NOMO-1 treated with DMSO at 0.1 percent for 48 hours (cell line): ENCODE measurements around the gene MINK1.

ENCODE experiments used
- DNase-seq: peaks from one replicate; lab custom pipeline; 2025; ENCODE audit not compliant: unreplicated experiment; lab: John Stamatoyannopoulos, UW

The MINK1 gene

DNA sequence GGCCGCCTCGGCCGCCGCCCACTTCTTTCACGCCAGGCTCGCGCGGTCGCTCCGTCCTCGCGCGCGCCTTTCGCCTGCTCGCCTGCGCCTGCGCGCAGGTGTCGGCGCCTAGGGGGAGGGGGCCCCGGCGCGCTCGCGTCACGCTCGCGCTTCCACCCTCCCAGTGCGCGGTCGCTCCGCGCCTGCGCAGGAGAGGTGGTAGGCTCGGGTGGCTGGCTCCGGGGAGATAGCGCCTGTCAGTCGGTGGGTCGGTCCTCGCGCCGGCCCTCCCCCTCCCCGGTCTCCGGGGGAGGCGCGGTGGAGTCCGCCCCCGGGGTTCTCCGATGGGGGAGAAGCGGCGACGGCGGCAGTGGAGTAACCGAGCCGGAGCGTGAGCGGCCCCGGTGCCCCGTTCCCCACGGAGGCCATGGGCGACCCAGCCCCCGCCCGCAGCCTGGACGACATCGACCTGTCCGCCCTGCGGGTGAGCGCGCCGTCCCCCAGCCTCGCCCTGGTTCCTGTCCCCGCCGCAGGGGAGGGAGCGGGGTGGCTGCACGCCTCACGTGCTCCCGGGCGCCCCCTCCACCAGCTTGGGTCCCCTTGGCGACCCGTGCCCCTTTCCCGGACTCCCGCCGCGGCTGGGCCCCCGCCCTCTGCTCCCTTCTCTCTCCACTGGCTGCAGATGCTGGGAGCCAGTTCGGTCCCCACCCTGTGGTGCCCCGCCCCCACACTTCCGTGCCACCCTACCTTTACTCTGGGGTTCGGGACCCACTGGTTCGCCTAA is at the start of gene MINK1:
TSS of gene MINK1 (plus strand) at position 163 of the 763 bp plus-strand sequence. CDS start at position 407, 244 bp downstream.
- DNase-seq, result peak; percentile 82

DNA sequence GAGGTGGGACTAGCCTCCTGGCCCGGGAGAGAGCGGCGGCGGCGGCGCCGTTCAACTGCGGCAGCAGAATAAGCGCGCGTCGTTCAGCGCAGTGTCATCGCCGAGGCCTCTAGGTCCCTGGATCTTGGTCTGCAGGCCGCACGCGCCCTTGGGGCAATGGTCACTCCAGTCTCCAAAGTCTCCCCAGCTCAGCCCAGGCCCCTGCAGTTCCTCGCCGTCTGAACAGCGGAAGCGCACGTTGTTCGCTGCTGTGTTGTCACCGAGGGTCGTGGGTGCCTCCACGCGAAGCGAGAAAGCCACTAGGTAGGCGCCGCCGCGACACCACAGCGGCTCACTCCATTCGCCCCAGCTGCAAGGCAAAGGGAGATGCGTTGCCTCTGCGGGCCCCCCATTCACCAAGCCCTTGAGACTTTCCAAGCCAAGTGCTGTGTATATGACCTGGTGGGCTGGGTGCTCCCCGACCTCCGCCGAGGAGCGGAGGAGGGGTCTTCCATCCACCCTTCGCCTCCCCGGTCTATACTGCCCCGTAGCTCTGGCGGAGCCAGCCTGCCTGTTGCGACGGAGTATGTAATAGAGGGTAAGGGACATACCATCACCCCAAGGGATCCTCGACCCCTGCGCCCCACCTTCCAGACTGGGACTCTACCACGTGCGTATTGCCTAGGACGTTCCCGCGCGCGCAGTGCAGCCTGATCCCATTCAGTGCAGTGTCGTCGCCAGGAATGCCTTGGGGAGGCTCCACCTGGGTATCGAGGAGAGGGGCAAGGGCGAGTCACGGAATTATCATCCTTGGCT is 47.6 kb upstream of the MINK1 start:
- no peak for DNase-seq

DNA sequence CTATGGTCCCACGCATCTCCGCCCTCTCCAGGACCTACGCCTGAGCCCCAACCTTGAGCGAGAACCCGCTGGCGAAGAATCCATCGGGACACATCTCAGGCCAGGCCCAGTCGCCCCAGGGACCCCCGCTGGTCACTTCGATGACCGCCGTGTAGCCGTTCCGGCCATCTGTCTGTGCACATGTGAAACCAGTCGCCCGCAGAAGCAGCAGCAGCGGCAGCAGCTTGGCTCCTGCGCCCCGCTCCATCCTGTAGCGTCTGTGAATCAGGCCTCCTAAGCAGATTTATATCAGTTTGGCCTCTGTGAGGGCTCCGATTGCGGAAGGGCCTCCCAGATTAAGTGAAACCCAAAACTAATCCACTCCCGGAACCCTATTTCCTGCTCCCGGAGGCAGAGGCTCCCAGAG is 47.0 kb upstream of the MINK1 start, which contains the start of gene VMO1:
TSS of gene VMO1 (minus strand) at position 259 of the 406 bp plus-strand sequence. CDS start at position 247, 12 bp downstream.
- DNase-seq, result no peak

DNA sequence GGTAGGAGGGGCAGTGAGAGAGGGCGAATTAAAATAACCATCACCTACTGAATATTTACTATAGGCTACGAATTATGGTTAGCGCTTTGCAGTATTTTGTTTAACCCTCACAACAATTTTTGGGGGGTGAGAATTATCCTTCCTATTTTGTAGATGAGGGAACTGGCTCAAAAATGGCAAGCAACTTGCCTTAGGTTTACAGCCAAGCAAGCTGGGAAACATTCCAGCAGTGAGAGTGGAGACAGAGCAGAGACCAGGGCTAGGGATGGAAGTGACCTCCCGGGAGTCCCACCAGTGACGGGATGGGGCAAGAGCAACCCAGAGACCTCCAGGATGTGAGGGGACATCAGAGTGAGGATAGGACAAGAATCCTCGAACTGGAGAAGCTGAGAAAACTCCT is 46.6 kb upstream of the MINK1 start:
- DNase-seq, result no peak

DNA sequence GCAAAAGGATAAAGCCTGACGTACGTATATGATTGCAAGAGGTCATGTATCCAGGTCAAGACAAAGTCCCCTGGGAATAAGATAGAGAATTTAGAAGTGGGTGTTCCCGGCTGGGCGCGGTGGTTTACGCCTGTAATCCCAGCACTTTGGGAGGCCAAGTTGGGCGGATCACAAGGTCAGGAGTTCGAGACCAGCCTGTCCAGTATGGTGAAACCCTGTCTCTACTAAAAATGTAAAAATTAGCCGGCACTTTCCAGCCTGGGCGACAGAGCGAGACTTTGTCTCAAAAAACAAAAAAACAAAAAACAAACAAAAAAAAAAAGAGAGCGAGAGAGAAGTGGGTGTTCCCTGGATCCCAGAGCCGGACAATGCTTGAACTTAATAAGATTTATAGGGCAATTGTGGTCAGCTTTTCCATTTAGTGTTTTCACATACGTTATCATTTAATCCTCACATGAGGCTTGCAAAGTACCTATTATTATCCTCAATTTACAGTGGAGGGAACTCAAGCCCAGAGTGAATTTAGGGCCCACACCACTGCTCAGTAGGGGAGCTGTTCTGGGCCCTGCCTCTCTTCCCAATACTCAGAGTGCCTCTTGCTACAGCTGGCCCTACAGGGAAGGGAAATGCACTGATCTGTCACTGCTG is 44.9 kb upstream of the MINK1 start:
- DNase-seq, result no peak

DNA sequence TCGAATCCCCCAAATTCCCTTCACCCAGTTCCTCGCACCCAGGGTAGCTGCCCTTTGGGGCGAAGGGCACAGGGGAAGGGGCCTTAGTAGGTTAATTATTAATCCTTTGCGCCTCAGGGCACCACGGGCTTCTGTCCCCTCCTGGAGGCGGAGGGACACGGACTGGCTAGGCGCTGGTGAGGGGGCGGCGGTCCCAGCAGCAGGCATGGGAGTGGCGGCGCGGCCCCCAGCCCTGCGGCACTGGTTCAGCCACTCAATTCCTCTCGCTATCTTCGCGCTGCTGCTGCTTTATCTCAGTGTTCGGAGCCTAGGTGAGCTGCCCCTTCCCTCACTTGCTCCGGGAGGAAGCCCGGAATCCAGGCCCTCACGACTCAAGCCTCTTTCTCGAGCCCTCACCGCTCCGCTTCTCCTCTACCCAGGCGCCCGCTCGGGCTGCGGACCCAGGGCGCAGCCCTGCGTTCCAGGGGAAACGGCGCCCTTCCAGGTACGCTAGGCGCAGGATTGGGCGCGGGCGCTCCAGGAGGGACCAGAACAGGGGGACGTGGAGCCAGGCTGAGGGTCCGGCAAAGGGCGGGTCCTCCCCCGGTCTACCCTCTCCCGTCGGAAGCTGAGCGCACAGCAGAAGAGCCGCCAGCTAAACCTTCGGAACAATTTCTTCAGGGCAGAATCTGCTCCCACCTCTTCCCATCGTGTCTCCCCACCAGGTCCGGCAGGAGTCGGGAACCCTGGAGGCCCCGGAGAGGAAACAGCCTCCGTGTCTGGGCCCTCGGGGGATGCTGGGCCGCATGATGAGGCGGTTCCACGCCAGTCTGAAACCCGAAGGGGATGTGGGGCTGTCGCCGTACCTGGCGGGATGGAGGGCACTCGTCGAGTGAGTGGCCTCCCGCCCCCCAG is 44.1 kb upstream of the MINK1 start, which contains the start of gene GLTPD2:
TSS of gene GLTPD2 (plus strand) at position 158 of the 894 bp plus-strand sequence. CDS start at position 206, 48 bp downstream.
- no peak for DNase-seq

DNA sequence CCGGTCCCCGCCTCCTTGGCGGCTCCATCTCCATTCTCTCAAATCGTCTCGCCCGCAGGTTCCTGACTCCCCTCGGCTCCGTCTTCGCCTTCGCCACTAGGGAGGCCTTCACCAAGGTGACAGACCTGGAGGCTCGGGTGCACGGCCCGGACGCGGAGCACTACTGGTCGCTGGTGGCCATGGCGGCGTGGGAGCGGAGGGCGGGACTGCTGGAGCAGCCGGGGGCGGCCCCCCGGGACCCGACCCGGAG is 43.5 kb upstream of the MINK1 start:
- peak; percentile 62 for DNase-seq

DNA sequence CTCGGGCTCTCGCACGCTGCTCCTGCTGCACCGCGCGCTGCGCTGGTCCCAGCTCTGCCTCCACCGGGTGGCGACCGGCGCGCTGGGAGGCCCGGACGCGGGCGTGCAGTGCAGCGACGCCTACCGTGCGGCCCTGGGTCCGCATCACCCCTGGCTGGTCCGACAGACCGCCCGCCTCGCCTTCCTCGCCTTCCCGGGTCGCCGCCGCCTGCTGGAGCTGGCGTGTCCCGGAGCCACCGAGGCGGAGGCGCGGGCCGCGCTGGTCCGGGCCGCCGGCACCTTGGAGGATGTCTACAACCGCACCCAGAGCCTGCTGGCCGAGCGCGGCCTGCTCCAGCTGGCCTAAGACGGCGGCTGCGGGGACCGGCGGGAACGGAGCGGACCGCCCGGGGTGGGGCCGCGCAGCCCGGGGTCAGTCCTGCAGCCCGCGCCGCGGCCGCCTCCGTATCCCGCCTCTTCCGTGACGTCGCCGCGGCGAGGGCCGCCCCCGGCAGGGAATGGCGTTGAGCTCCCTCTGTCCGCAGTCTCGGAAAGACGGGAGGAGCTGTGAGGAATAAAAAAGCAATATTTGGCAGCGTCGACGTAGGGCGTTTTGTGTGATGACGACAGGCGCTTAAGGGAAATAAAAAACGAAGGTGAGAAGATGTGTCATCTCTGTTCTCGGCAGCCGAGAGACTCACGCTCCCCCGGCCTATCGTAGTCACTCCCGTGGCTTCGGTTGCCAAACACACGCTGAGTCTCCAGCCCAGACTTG is 43.0 kb upstream of the MINK1 start:
- peak; percentile 74 for DNase-seq

DNA sequence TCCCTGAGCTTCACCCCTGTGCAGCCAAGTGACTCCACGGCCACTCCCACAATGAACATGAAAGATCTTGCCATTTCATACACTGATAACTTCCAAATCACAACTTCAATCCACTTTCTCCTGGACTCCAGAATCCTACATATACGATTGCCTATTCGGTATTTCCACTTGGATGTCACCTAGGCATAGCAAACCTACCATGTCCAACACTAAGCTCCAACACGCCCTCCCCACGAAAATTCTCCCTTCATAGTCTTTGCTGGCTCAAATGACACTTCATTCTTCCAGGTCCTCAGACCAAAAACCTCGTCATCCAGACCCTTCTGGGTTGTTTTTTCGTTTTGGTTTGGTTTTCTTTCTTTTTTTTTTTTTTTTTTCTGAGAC is 42.4 kb upstream of the MINK1 start:
- no peak for DNase-seq

DNA sequence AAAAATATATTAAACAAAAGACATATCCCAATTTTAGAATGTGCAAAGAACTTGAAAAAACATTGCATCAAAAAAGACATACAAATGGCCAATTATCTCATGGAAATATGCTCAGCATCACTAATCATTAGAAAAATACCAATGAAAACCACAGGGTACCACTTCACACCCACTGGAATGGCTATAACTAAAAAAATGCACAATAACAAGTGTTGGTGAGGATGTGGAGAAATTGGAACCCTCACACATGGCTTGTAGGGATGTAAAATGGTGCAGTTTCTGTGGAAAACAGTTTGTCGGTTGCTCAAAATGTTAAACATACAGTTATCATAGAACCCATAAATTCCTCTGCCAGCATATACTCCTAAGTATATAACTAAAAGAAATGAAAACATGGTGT is 38.0 kb upstream of the MINK1 start:
- DNase-seq, result no peak

DNA sequence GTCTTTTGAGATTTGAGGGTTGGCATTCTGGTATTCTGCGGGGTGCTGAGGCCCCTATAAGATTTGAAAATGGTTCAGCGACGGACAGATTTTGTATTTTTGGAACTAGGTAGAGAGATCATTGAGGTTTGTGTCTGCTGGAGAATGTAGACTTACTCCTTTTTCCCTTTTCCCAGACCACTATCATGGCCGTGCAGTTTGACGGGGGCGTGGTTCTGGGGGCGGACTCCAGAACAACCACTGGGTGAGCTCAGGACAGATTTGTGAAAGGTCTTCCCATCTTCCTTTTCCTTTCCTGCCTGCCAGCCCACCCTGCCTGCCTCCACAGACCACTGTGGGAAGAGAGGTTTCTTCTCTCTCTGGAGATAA is 36.6 kb upstream of the MINK1 start:
- peak; percentile 1 for DNase-seq

DNA sequence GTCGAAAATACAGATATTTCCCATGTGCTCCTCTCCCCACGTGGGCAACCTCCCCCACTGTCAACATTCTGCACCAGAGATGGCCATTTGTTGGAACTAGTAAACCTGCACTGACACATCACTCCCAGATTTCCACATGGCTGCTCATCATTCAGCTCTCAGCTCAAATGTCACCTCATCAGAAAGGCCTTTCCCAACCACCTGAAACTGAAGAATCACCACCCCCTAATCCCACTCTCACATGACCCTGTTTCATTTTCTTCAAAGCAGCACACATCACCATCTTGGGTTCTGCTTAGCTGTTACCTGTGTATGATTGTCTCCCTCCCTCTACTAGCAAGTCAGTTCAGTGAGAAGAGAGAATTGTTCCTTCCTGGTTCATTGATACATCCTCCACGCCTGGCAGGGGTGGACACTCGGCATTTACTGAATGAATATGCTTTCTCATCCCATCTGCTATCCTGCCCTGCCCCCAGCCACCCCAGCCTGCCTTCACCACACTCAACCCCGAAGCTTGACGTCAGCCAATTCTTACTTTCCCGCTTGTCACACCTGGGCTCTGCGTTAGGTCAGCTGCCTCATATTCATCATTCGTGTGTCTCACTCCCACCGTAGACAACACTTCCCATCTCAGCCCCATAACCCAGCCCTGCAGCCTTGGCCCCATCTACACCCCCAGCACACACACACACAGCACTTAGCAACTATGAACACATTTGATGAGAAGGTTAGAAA is 32.5 kb upstream of the MINK1 start:
- no peak for DNase-seq

DNA sequence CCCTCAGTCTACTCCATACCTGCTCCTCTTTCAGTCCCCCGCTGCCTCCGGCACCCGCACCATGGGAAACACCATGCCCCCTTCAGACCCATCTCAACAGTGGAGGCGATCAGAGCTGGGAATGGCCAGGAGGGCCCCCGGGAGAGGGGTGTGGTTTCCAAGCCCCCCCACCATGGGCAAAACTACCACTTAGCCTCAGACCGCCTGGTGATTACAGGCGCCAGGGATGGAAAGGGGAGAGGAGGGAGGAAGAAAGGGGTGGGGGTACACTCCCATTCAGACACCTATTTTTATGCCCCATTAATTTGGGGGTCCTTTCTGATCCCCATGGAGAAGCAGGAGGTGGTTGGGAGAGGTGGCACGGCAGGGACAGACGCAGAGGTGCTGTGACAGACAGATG is 30.9 kb upstream of the MINK1 start, which contains the start of gene C17orf114:
TSS of gene C17orf114 (minus strand) at position 101 of the 400 bp plus-strand sequence.
- no peak for DNase-seq

DNA sequence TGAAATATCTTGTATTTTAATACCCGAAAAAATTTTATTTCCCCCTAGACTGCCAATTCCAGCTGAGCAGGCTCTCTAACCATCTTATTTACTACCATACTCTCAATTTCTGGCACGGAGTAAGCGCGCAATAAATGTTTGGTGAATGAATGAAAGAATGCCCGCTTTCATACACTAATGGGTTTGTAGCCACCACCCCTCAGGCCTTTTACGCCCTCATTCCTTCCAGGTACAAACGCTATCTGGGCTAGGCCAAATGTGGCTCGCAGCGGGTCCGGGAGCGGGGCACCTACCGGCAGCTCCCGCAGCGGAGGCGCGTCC is 26.7 kb upstream of the MINK1 start:
- no peak for DNase-seq

DNA sequence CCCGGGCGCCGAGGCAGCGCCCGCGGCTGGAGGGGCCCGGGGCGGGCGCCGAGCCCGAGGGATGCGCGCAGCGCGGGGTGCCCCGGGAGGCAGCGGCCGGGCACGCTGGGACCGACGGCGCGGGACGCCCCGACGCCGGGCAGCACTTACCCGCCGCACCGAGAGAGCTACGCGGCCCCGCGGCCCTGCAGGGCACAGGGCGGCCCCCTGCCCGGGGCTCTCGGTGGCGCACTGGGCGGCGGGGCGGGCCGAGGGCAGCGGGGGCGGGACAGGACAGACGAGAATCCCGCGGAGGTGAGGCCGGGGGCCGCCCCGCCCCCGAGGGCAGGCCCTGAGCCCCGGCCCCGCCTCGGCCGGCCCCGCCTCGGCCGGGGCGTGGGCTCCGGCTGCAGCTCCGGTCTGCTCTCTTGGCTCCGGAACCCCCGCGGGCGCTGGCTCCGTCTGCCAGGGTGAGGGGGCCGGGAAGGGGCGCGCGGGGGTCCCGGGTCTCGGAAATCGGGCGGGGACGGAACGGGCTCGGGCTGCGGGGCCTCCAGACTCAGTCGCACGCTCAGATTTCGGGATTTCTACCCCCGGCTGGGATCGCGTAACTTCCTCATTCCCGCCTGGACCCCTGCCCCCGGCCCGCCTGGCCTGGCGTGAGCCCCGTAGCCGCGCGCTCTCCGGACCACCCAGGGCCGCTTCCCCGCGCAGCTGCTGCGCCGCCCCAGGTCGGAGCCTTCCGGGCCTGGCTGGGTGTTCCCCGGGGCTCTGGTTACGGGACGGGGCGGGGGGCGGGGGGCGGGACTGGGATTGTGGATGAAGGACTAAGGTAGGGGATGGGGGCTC is 26.1 kb upstream of the MINK1 start, which contains the start of gene PLD2:
TSS of gene PLD2 (plus strand) at position 376 of the 828 bp plus-strand sequence. CDS start 621 bp downstream, outside the sequence.
- DNase-seq, result peak; percentile 66

DNA sequence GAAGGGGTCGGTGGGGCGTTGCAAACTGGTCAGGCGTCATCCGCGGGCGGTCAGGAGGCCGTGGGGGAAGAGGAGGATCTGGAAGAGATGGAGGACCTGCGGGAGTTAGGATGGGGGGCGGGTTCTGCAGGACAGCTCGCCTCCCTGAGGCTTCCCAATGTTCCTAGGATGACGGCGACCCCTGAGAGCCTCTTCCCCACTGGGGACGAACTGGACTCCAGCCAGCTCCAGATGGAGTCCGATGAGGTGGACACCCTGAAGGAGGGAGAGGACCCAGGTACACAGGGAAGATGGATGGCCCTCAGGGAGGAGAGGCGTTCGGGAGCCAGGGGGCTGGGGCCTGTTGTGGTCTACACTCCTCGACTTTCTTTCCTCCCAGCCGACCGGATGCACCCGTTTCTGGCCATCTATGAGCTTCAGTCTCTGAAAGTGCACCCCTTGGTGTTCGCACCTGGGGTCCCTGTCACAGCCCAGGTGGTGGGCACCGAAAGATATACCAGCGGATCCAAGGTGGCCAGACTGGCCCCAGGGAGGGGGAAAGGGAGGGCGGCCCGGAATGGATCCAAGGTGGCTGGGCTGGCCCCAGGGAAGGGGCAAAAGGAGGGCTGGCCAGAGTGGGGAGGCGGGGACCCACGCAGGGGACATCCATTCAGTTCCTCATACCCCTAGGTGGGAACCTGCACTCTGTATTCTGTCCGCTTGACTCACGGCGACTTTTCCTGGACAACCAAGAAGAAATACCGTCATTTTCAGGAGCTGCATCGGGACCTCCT is 25.3 kb upstream of the MINK1 start:
- DNase-seq, result no peak

DNA sequence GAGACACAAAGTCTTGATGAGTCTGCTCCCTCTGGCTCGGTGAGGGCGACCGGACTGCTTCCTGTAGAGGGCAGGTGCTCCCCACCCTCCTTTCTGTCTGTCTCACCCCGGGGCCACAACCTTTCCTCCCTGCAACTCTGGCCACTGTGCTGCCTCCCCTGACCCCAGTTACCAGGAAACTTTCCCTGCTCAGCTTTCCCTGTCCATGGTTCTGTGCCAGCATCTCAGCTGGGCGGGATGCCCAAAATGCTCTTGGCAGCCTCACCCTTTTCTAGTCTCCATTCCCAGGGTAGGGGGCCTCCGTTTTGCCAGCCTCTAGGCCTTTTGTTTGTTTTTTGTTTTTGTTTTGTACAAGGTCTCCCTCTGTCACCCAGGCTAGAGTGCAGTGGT is 24.8 kb upstream of the MINK1 start:
- DNase-seq, result no peak
